Activated CD4-positive, alpha-beta T cell treated with anti-CD3 and anti-CD28 coated beads, Interleukin-10, Interleukin-2, amounts not matched to agents 100 ng/mL and 50 ng/mL, durations not matched to agents 16 hours and 8 hours (primary cell): ENCODE results near the gene FKBP1A.
A peak's percentile ranks its signal among the peaks of the same experiment; 100 is the strongest.

Experiments used
- DNase-seq: peaks from one replicate; pipeline ENCODE4 v3.0.0-alpha.2; 2020

The FKBP1A gene

GRCh38 chr20:1383623-1384404, 9.0 kb downstream of the FKBP1A start:
- no peak for DNase-seq

GRCh38 chr20:1382670-1383069, 10.2 kb downstream of the FKBP1A start:
- DNase-seq: no peak

DNA sequence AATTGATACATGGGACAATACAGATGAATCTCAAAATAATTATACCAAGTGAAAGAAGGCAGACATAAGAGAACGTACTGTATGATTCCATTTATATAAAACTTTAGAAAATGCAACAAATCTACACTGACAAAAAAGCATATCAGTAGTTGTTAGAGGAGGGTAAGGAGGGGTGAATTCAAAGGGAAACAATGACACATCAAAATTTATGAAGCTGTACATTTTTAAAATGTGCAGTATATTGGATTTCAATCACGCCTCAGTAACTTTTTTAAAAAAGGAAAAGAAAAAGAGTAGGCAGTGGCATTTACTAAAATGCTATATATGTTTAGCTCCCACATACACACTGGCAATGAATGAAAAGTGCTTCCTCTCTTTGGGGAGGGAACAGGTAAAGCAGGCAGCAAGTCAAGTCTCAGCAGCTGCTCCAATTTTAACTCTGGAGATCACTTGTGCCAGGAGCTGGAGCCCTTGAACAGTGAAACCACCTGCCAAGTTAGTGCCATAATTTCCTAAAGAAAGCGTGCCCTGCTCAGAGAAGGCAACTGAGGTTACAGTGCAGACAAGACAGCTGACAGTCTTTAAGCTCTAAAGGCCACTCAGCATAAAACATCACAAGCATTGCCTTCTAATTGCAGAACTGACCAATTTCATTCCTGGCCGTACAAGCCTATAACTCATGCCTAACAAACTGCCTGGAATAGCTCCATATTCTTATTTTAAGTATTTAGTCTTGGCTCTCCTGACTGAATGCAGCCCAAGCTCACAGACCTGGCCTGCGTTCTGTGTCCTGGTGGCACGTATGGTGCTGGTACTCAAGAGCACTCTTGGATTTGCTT, 10.9 kb downstream of the FKBP1A start:
- DNase-seq: no peak

DNA sequence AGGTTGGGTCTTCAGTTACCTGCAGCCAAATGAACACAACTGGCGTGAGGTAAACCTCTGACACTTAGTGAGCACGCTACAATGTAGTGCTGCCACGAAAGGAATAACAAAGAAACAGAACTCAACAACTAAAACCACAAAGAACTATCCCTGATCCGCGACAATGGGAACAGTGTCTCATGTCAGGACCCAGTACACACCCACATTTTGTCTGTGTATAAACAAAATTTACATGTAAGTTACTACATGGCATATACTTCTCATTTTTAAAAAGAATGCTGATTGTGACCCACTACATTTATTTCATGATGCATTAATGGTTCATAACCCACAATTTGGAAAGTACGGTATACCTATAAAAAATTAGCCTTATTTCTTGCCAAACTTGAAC, 14.1 kb downstream of the FKBP1A start:
- no peak for DNase-seq

GRCh38 chr20:1377984-1378734, 14.7 kb downstream of the FKBP1A start:
- peak; percentile 67 for DNase-seq

GRCh38 chr20:1377341-1377871, 15.4 kb downstream of the FKBP1A start:
- peak; percentile 82 for DNase-seq

GRCh38 chr20:1376408-1377270, 16.2 kb downstream of the FKBP1A start:
- DNase-seq: no peak

DNA sequence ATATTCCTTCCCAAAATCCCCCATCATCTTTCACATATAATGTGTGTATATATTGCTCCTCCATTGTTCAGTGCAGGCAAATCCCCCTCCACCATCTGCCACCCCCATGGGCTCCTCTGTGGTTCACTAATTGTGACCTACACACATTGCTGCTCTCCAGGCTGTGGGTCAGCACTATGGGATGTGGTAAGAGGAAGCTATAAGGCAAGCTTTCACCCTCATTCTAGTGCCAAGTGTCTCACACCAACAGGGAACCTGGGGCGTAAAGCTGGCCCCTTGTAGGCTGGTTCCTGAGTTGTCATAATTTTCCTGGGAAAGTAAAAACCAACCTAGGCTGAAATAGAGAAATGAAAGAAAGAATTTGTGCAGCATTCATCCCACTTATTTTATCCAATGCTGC, 16.8 kb downstream of the FKBP1A start:
- no peak for DNase-seq

- DNase-seq: no peak
Measured at GRCh38 chr20:1375515-1375914, 17.3 kb downstream of the FKBP1A start.

GRCh38 chr20:1374246-1374645, 18.6 kb downstream of the FKBP1A start:
- DNase-seq: no peak

DNA sequence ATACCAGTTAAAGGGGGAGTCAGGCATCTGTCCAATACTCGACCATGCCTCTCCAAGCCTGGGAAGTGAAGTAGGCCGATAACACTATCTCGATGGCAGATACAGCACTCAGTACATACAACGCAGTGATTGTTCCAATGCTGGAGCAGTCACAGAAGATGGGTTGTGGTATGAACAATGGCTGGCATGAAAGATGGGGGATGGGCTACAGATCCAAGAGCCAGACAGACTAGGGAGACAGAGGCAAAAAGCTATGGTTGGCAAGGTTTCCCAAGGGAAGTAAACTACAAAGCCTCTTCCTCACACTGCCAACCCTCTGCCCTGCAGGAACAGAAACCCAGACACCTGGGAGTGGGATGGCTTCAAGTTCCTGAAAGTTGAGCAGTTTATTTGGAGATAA, 19.2 kb downstream of the FKBP1A start:
- DNase-seq: no peak

- no peak for DNase-seq
Measured at GRCh38 chr20:1373036-1373435, 19.8 kb downstream of the FKBP1A start.

- DNase-seq: no peak
Measured at GRCh38 chr20:1371830-1372539, 20.9 kb downstream of the FKBP1A start.

- DNase-seq: no peak
Measured at GRCh38 chr20:1371202-1371782, 21.6 kb downstream of the FKBP1A start.

- DNase-seq: no peak
Measured at GRCh38 chr20:1370548-1371110, 22.2 kb downstream of the FKBP1A start.

GRCh38 chr20:1369970-1370369, 22.9 kb downstream of the FKBP1A start:
- no peak for DNase-seq

- DNase-seq: no peak
Measured at GRCh38 chr20:1368448-1369199, 24.2 kb downstream of the FKBP1A start.

GRCh38 chr20:1367479-1367878, 25.4 kb downstream of the FKBP1A start:
- no peak for DNase-seq

DNA sequence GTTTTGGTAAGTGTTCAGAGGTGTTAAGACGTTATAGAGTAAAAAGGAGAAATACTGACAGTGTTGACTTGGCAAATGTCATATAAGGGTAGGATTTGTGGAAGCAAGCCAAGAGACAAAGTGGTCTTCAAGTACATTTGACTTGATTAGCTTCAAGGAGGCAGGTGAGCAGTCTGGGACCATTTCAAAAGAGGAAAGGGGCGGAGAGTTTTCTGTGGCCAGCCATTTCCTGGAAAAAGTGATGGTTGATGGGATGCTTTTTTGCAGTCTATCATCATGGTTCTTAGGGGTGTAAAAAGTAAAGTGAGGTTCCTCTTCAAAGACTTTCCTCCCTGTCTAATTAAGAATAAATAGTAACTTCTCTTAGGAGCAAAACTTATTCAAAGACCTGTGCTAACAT, 28.7 kb downstream of the FKBP1A start:
- DNase-seq: peak; percentile 62

GRCh38 chr20:1363522-1363921, 29.3 kb downstream of the FKBP1A start:
- DNase-seq: no peak
